PC-3 (cell line): Measurements from ENCODE around the gene ZNF326.

Experiments used
- CTCF ChIP-seq: fragments of 300-600 bp; sonication (generic); conservative IDR thresholded peaks from 2 replicates; pipeline ENCODE4 v1.5.1; 2017; ENCODE audit warnings: antibody characterized with exemption, low read depth, mild to moderate bottlenecking, low read length
- EZH2 ChIP-seq: fragments of 300-600 bp; sonication (generic); IDR thresholded peaks from one replicate; pipeline ENCODE4 v1.6.1; 2017; ENCODE audit warnings: antibody characterized with exemption, mild to moderate bottlenecking, low read length; ENCODE audit not compliant: unreplicated experiment
- EZH2phosphoT487 ChIP-seq: fragments of 300-600 bp; sonication (generic); IDR thresholded peaks from 2 replicates; pipeline ENCODE4 v1.6.1; 2018; ENCODE audit warnings: mild to moderate bottlenecking, antibody characterized with exemption, low read length, borderline replicate concordance

DNA sequence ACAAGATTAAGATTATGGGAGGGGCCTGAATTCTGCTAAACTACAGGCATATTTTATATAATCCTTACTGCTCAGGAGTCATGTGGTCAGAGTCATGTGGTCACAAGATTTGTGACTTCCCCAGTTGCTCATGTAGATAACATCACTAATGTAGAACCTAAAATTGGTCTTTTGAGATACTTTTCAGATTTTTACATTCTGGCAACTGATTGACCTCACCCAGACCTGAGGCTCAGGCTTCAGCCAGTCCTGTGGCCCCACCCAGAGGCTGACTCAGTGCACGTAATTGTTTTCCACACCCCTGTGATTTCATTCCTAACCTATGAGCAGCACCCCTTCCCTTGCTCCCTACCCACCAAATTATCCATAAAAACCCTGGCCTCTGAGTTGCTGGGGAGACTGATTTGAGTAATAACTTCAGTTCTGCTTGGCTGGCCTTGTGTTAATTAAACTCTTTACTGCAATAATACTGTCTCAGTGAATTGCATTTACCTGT, 41.7 kb upstream of the ZNF326 start:
- no peak for TF ChIP-seq EZH2
- TF ChIP-seq CTCF = peak; percentile 34; the same call in 1 of the 2 replicates
- TF ChIP-seq EZH2phosphoT487 = no peak
